ENCODE data around the gene RBM41.

DNA sequence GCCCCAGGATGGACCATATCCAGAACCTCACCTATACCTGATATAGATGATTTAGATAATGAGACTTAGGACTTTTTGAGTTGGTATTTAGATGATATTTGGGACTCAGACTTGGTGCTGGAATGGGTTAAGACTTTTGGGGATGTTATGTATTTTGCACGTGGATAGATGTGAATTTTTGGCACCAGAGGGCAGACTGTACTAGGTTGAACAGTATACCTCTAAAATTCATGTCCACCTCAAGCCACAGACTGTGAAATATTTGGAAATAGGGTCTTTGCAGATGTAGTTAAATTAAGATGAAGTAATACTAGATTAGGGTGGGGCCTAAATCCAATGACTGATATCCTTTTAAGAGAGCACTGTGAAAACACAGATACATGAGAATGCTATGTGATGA lies 15.6 kb downstream of the RBM41 start:
- TF ChIP-seq POLR2A (IDR thresholded peaks at IDR 0.05; ENCODE audit: low read length) (no peak), GATA1 (IDR thresholded peaks at IDR 0.05; ENCODE audit: low read depth, low read length) (no peak)
